GM21786 (cell line): ENCODE data around the gene CLNK.
"Not testable (repeated sequence)": the region's sequence is repeated elsewhere in the genome, so short reads cannot be mapped to it uniquely, and the experiment has no call there.

Experiments used
- ATAC-seq: cut with Tn5 transposase; IDR thresholded peaks from one replicate; pipeline ENCODE4 v1.9.1; 2021; ENCODE audit not compliant: unreplicated experiment

The CLNK gene

GRCh38 chr4:10581022-10581421 lies 103.5 kb downstream of the CLNK start:
- no peak for ATAC-seq

GRCh38 chr4:10579648-10580047 lies 104.9 kb downstream of the CLNK start:
- ATAC-seq = no peak

- peak; percentile 66 for ATAC-seq
These were observed 106.8 kb downstream of the CLNK start for GRCh38 chr4:10577508-10578426.

GRCh38 chr4:10577018-10577417 lies 107.5 kb downstream of the CLNK start:
- peak; percentile 72 for ATAC-seq

GRCh38 chr4:10576236-10576635 lies 108.3 kb downstream of the CLNK start:
- ATAC-seq = no peak

GRCh38 chr4:10575414-10575813 lies 109.2 kb downstream of the CLNK start:
- ATAC-seq = no peak

- ATAC-seq = not testable (repeated sequence)
These were observed 110.0 kb downstream of the CLNK start for GRCh38 chr4:10574553-10574952.

GRCh38 chr4:10571909-10572308 lies 112.7 kb downstream of the CLNK start:
- no peak for ATAC-seq

GRCh38 chr4:10569491-10569890 lies 115.1 kb downstream of the CLNK start:
- no peak for ATAC-seq

GRCh38 chr4:10567766-10568165 lies 116.8 kb downstream of the CLNK start:
- ATAC-seq = no peak

GRCh38 chr4:10565166-10565780 lies 119.3 kb downstream of the CLNK start:
- ATAC-seq = no peak

- peak; percentile 92 for ATAC-seq
These were observed 129.9 kb downstream of the CLNK start for GRCh38 chr4:10554694-10555093.

GRCh38 chr4:10554121-10554520 lies 130.4 kb downstream of the CLNK start:
- ATAC-seq = no peak

- ATAC-seq = no peak
These were observed 131.8 kb downstream of the CLNK start for GRCh38 chr4:10552591-10553280.

GRCh38 chr4:10535912-10536311 lies 148.7 kb downstream of the CLNK start:
- ATAC-seq = peak; percentile 73

GRCh38 chr4:10534820-10535219 lies 149.7 kb downstream of the CLNK start:
- ATAC-seq = peak; percentile 44

GRCh38 chr4:10532155-10532554 lies 152.4 kb downstream of the CLNK start:
- no peak for ATAC-seq

- no peak for ATAC-seq
These were observed 154.3 kb downstream of the CLNK start for GRCh38 chr4:10530137-10530786.

- ATAC-seq = no peak
These were observed 155.1 kb downstream of the CLNK start for GRCh38 chr4:10529291-10530136.

- no peak for ATAC-seq
These were observed 157.1 kb downstream of the CLNK start for GRCh38 chr4:10527438-10527837.
